GM10266 (cell line): ENCODE measurements around the gene SLC48A1.

Experiments used
- DNase-seq: peaks from one replicate; pipeline ENCODE4 v3.0.0; 2012; ENCODE audit errors: extremely low spot score
- TF ChIP-seq, protein P1 (sequence below): IDR thresholded peaks from 2 replicates; pipeline ENCODE4 v1.5.1; 2012; ENCODE audit warnings: mild to moderate bottlenecking, low read depth; ENCODE audit not compliant: control insufficient read depth, insufficient read depth; ENCODE audit errors: missing control alignments

The SLC48A1 gene

DNA sequence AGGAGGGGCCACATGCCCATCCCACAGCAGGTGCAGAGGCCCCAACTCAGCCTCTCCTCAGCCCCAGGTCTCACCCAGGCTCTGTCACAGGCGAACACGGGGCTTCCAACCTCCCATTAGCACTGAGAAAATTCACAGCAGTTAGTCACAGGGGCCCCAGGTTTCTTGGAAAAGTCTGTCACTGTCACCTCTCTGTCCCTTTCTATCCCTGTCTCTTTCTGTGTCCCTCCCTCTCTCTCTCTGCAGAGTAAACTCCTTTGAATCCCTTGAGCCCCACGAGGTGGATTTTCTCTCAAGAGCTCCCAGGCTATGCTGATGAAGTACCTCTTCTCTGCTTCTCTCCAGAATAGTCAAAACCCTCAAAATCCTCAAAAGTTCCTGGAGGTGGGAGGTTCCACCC, 33.7 kb upstream of the SLC48A1 start:
- TF ChIP-seq, protein P1, sequence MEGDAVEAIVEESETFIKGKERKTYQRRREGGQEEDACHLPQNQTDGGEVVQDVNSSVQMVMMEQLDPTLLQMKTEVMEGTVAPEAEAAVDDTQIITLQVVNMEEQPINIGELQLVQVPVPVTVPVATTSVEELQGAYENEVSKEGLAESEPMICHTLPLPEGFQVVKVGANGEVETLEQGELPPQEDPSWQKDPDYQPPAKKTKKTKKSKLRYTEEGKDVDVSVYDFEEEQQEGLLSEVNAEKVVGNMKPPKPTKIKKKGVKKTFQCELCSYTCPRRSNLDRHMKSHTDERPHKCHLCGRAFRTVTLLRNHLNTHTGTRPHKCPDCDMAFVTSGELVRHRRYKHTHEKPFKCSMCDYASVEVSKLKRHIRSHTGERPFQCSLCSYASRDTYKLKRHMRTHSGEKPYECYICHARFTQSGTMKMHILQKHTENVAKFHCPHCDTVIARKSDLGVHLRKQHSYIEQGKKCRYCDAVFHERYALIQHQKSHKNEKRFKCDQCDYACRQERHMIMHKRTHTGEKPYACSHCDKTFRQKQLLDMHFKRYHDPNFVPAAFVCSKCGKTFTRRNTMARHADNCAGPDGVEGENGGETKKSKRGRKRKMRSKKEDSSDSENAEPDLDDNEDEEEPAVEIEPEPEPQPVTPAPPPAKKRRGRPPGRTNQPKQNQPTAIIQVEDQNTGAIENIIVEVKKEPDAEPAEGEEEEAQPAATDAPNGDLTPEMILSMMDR: no peak
- DNase-seq: no peak

DNA sequence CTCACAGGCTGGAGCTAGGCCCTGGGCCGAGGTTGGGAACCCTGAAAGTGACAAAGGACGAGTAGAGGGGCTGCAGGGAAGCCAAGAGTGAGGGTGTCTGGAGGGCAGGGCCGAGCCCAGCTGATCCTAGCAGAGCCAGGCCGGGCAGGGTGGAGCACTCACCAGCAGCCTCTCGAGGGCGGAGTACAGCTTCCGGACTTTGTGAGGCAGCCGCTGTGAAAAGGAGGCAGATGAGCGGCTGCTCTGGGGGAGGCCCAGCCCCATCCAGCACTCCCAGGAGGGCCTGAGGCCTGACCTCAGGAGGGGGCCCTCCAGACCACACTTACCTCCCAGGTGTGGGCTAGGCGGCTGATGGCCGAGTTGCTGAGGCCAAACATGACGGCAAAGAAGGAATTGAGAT, 33.1 kb upstream of the SLC48A1 start:
- peak; percentile 60 for DNase-seq
- TF ChIP-seq, protein P1: no peak

DNA sequence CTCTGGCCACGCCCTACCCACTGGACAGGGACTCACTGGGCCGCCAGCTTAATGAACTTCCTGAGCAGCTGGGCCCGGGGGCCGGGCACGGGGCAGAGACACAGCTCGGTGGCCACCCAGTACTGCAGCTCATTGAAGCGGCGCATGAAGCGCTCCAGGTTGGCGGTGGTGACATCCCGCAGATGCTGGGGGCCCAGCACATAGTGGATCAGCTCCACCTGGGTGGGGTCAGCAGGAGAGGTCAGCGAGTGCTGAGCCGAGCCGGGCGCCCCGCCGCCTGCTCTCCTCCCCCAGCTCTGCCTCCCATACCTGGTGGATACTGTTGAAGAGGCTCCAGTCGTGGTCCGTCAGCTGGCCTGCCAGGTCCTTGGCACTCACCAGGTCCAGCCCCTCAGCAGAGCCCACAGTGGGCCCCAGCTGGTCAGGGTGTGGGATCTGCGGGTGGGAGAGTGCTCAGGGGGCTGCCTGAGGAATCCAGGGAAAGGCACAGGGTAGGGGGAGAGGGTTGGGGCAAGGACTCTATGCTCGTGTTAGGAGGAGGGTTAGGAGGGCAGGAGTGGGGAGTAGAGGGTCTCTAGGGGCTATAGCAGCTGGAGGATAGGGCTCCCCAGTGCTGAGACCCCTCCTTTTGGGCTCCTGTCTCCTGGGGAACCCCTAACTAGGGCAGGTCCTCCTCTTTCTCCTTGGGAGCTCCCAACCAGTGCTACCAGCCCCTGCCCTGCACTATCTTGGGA, 32.3 kb upstream of the SLC48A1 start:
- DNase-seq: no peak
- TF ChIP-seq, protein P1: peak; percentile 6

DNA sequence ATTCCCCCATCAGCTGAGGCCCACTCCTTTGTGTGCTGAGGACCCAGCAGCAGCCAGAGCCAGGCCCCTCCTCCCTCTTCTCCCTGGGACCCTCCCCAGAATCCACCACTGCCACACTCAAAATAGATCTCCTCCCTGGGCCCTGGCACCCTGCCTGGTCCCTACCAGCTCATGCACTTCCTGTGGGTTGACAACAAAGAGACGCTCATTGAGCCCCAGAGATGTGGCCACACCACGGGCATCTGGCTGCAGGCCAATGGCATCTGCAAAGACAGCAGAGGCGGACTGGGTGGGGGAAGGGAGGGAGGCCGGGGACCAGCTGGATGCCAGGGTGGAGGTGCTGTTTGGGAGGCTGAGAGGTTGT, 31.7 kb upstream of the SLC48A1 start:
- DNase-seq: no peak
- TF ChIP-seq, protein P1: no peak

DNA sequence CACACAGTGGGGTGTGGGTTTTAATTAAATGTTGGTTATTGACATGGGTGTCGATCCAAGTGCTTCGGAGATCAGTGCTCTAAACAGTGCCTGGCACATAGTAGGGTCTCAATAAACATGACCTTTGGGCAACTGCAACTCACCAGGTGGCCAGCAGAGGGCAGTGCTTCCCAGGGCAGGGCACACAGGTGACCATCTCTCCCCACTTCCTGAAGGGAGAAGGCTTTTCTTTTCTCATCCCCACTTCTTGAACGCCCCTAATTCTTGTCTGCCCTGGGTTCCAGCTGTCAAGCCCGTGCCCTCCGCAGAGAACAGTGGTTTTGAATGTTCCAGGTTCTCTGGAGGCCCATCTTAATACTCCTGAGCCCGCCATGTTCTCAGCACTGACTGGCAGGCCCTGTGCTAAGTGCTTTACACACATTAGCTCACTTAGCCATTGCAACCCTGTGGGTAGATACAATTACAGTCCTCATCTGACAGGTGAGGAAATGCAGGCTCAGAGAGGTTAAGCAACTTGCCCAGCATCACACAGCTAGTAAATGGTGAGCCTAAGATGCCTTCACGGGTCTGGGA, 30.7 kb upstream of the SLC48A1 start:
- peak; percentile 61 for DNase-seq
- TF ChIP-seq, protein P1: peak; percentile 99

DNA sequence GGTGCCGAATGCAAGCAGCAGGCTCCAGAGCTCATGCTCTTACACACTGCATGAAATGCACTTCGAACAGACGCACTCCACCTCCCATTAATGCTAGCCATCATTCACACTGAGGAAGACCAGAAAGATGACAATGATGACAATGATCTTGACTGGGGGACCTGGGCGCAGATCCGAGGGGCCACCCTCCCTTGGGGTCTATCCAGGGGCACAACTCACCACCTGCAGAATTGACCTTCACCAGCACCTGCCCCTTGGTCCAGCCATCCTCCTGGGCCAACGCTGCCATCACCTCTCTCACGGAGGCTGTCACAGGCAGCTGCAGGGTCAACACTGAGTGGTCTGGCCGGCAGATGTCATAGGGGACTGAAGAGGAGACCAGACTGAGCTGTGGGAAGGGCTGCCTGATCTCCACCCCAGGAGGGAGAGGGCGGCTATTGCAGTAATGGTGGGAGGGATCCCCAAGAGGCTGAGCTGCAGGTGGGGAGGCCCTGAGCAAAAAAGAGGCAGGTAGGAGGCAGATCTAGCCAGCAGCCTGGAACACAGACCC, 29.7 kb upstream of the SLC48A1 start:
- no peak for DNase-seq
- TF ChIP-seq, protein P1: no peak
